HG02970 (cell line): ENCODE measurements around the gene TM4SF20.
"Not testable (repeated sequence)": the region's sequence is repeated elsewhere in the genome, so short reads cannot be mapped to it uniquely, and the experiment has no call there.

Source experiments
- ATAC-seq: cut with Tn5 transposase; IDR thresholded peaks from one replicate; pipeline ENCODE4 v1.9.1; 2021; ENCODE audit warnings: mild to moderate bottlenecking, moderate library complexity, moderate number of reproducible peaks; ENCODE audit not compliant: unreplicated experiment, low FRiP score

Gene TM4SF20

GRCh38 chr2:227398684-227399670, 19.9 kb upstream of the TM4SF20 start:
- ATAC-seq, result no peak

- ATAC-seq, result no peak
Observed at GRCh38 chr2:227397562-227397961, 18.5 kb upstream of the TM4SF20 start.

- ATAC-seq, result no peak
Observed at GRCh38 chr2:227395556-227395955, 16.4 kb upstream of the TM4SF20 start.

GRCh38 chr2:227394401-227394800, 15.3 kb upstream of the TM4SF20 start:
- no peak for ATAC-seq

GRCh38 chr2:227390468-227391256, 11.6 kb upstream of the TM4SF20 start:
- no peak for ATAC-seq

GRCh38 chr2:227389661-227390060, 10.6 kb upstream of the TM4SF20 start:
- no peak for ATAC-seq

GRCh38 chr2:227389231-227389630, 10.1 kb upstream of the TM4SF20 start:
- ATAC-seq, result no peak

GRCh38 chr2:227388537-227389011, 9.5 kb upstream of the TM4SF20 start:
- no peak for ATAC-seq

- not testable (repeated sequence) for ATAC-seq
Observed at GRCh38 chr2:227387583-227387982, 8.5 kb upstream of the TM4SF20 start, which contains the start of gene SCYGR1. Gene SCYGR1, minus strand, starts transcription at chr2:227387949. Its CDS starts 0 bp downstream, at chr2:227387949.

GRCh38 chr2:227386630-227387029, 7.5 kb upstream of the TM4SF20 start:
- no peak for ATAC-seq

- ATAC-seq, result no peak
Observed at GRCh38 chr2:227383686-227384085, 4.6 kb upstream of the TM4SF20 start.

- ATAC-seq, result not testable (repeated sequence)
Observed at GRCh38 chr2:227382241-227382835, 3.2 kb upstream of the TM4SF20 start.

- ATAC-seq, result no peak
Observed at GRCh38 chr2:227378371-227378782, 729 bp downstream of the TM4SF20 start.

GRCh38 chr2:227377467-227378351, 1.4 kb downstream of the TM4SF20 start:
- ATAC-seq, result no peak

GRCh38 chr2:227376656-227377396, 2.3 kb downstream of the TM4SF20 start:
- ATAC-seq, result no peak

- ATAC-seq, result no peak
Observed at GRCh38 chr2:227374158-227374557, 4.9 kb downstream of the TM4SF20 start.

GRCh38 chr2:227373389-227373788, 5.7 kb downstream of the TM4SF20 start:
- no peak for ATAC-seq

- ATAC-seq, result no peak
Observed at GRCh38 chr2:227370791-227371312, 8.3 kb downstream of the TM4SF20 start.

GRCh38 chr2:227370092-227370491, 9.0 kb downstream of the TM4SF20 start:
- no peak for ATAC-seq
